Skin epidermis (tissue), 12 donors: Measurements from ENCODE around the gene TMEM243.
A peak's percentile ranks its signal among the peaks of the same experiment; 100 is the strongest.
"Not testable (repeated sequence)": the region's sequence is repeated elsewhere in the genome, so short reads cannot be mapped to it uniquely, and the experiment has no call there.

ENCODE experiments used
- H3K27ac ChIP-seq, 21 experiments: fragments of 200-600 bp; sonication (generic) in 11 of 21; one replicate each; pipeline ENCODE4 v1.5.0; 2020; ENCODE audit warnings: mild to moderate bottlenecking in 3 of 21, inconsistent platforms in 2 of 21, moderate library complexity in 2 of 21
- H3K4me3 ChIP-seq, 7 experiments: fragments of 200-600 bp; sonication (generic) in 2 of 7; one replicate each; pipeline ENCODE4 v1.5.0; 2020; ENCODE audit warnings: inconsistent platforms in 2 of 7, mild to moderate bottlenecking in 2 of 7, moderate library complexity in 1 of 7

The TMEM243 gene

DNA sequence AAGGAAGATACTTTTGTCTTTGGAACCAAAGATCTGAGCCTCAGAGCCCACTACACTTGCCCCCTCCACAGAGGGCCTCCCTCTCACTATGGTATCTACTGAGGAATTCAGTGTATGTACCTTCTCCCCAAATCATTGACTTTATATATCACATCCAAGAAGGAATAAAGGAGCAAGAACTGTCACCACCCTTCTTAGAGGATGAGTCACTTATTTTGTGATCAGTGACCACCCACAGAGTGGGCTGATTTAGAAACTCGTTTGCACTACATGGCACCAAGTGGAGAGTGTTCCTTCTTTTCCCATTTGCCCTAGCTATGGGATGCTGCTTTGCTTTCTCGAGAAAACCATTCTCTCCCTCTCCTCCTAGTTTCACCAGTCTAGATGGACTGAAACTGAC is 5.7 kb downstream of the TMEM243 start:
- Histone ChIP-seq H3K27ac (peak overlapping the region in 2 of 21 experiments; percentile 4 to 9), H3K4me3 (no peak overlapping the region)

DNA sequence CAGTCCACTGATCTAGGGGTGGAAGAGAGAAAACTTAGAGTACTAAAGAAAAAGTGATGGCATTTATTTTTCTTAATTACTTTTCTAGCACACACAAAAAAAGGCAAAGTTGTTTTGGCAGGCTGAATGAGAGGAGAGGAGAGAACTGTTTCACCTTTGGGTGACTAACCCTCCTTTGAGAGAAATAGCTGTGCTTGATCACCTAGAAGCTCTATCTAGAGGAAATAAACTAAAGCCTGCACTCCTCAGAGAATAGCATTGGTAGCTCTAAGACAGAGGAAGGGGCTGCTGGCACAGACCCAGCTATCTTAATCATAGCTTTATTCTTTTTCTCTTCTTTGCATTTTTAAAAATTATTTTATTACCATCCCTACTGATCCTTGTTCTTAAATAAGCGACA is 6.3 kb downstream of the TMEM243 start:
- H3K4me3 ChIP-seq, result no peak overlapping the region

GRCh38 chr7:87212498-87212897 is 7.0 kb downstream of the TMEM243 start:
- Histone ChIP-seq H3K4me3 (no peak overlapping the region), H3K27ac (peak overlapping the region in 3 of 21 experiments; percentile 5 to 69 (median 8))

More for the DNA sequence above, 6.3 kb downstream of the TMEM243 start:
- peak overlapping the region in 3 of 21 experiments; percentile 8 to 69 (median 9) for H3K27ac ChIP-seq

DNA sequence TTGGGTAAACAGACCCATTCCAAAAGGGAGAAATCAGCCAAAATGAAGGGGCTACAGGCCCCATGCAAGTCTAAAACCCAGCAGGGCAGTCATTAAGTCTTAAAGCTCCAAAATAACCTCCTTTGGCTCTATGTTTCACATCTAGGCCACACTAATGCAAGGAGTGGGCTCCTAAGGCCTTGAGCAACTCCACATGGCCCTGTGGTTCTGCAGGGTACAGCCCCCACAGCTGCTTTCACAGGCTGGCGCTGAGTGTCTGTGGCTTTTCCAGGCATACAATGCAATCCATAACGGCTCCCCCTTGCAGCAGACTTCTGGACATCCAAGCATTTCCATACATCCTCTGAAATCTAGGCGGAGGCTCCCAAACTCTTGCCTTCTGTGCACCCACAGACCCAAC is 9.0 kb downstream of the TMEM243 start:
- Histone ChIP-seq H3K4me3 (no peak overlapping the region), H3K27ac (no peak overlapping the region)

DNA sequence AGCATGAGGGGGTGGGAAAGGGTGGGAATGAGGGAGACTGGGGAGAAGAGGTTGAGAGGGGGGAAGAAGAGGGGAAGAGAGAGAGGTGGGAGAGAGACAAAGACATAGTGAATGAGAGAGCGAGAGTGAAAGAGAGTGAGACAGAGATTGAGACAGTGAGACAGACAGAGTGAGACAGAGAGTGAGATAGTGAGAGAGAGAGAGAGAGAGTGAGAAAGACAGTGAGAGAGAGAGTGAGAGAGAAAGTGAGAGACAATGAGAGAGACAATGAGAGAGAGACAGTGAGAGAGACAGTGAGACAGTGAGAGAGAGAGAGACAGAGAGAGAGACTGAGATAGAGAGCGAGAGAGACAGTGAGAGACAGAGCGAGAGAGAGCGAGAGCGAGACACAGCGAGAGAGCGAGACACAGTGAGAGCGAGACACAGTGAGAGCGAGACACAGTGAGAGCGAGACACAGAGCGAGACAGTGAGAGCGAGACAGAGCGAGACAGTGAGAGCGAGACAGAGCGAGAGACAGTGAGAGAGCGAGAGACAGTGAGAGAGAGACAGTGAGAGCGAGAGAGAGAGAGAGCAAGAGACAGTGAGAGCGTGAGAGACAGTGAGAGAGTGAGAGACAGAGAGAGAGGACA is 10.1 kb downstream of the TMEM243 start:
- H3K4me3 ChIP-seq, result no peak overlapping the region
- H3K27ac ChIP-seq, result no peak overlapping the region

DNA sequence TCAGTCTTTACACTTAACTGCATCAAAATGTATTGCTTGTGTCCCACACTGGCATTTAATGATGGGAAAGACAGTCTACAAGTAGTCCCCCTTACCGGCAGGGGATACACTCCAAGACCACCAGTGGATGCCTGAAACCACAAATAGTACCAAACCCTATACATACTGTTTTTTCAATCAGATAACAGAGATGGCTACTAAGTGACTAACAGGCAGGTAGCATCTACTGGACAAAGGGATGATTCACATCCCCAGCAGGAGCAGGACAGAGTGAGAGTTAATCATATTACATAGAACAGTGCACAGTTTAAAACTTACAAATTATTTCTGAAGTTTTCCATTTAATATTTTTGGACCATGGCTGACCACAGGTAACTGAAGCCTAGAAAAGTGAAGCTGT is 13.2 kb downstream of the TMEM243 start:
- H3K4me3 ChIP-seq, result no peak overlapping the region
- H3K27ac ChIP-seq, result no peak overlapping the region

DNA sequence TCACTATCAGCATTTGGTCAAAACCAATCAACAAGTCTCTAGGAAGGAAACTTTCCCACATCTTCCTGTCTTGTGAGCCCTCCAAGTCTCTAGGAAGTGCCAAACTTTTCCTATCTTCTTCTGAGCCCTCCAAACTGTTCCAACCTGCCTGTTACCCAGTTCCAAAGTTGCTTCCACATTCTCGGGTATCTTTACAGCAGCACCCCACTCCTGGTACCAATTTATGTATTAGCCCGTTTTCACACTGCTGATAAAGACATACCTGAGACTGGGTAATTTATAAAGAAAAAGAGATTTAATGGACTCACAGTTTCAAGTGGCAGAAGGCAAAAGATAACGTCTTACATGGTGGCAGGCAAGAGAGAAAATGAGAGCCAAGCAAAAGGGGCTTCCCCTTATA is 13.8 kb downstream of the TMEM243 start:
- H3K4me3 ChIP-seq, H3K27ac ChIP-seq: not testable (repeated sequence)

DNA sequence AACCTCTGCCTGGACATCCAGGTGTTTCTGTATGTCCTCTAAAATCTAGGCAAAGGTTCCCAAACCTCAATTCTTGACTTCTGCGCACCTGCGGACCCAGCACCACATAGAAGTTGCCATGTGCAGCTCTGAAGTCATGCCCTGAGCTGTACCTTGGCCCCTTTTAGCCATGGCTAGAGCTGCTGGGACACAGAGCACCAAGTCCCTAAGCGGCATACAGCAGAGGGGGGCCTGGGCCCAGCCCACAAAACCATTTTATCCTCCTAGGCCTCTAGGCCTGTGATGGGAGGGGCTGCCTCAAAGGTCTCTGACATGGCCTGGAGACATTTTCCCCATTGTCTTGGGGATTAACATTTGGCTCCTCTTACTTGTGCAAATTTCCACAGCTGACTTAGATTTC is 14.6 kb downstream of the TMEM243 start:
- Histone ChIP-seq H3K4me3 (no peak overlapping the region), H3K27ac (no peak overlapping the region)

- not testable (repeated sequence) for H3K4me3 ChIP-seq, H3K27ac ChIP-seq
Measured at GRCh38 chr7:87203929-87204328, 15.6 kb downstream of the TMEM243 start.

DNA sequence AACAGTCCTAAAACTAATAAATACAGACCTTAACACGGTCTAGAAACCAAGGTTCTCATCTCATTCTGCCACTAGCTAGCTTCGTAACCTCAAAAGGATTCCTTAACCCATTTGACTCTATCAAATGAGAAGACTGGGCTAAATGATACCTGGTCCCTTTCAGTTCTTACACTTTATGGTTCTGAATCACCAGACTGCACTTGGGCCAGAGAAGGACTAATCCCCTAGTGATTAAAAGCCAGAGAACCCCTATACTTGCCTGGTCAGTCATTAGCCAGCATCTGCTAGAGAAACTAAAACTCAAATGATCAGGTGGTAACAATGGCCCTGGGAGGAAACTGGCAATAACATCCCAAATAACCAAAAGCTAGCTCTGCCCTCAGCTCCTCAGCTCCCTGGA is 16.8 kb downstream of the TMEM243 start:
- no peak overlapping the region for H3K27ac ChIP-seq
- no peak overlapping the region for H3K4me3 ChIP-seq

DNA sequence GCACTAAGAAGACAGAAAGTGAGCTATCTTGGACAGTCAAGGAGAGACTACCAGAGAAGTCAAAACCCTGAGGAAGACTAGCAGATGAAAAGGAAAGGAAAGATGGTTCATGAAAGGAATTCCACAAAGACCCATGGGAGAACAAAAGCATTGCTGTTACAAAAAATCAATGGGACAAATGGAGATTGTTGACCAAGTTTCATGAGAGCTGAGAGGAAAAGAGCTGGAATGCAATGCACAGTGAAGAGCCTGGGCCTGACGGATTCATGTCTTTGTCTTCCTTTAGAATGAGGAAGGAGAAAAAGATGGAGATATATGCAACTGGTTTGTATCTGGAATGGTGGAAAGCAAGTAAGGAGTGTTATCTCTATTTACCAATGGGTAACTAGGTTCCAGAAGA is 17.3 kb downstream of the TMEM243 start:
- Histone ChIP-seq H3K4me3 (no peak overlapping the region), H3K27ac (no peak overlapping the region)

DNA sequence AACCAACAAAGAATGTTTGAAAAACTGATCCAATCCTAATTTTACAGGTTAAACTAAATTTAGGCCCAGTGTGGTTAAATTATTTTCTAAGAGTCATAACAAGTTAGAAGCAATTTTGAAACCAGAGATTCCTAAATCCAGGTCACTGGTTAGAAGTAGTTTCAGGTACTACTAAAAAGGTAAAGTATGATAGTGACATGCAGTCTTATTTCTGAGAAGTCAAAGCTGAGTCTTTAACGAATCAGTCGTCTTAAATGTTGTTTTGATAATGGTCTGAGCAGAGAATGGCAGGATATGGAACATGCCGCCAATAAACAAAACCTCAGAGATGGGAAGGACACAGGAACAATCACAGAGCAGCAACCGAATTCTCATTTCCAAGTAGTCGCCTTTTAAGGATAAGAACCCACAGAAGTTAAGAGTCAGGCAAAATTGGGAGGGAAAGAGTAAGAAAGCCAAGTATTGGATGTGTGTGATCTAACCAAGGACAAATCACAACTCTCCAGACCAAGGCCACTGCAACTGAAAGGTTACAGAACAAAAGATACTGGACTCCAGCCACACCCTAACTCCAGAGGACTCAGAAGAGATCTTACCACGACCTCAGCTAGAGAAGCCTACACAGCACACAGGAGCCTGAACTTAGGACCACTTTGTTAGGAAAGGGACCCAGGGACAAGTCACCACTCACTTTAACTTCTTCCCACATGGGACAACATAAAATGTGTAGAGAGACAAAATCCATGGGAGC is 19.7 kb downstream of the TMEM243 start:
- Histone ChIP-seq H3K4me3 (no peak overlapping the region), H3K27ac (peak overlapping the region in 2 of 21 experiments; percentile 5 to 21)

GRCh38 chr7:87199241-87199640 is 20.3 kb downstream of the TMEM243 start:
- H3K4me3 ChIP-seq, result no peak overlapping the region
- peak overlapping the region in 1 of 21 experiments; percentile 5 for H3K27ac ChIP-seq

GRCh38 chr7:87193912-87194311 is 25.6 kb downstream of the TMEM243 start:
- H3K27ac ChIP-seq, result no peak overlapping the region

DNA sequence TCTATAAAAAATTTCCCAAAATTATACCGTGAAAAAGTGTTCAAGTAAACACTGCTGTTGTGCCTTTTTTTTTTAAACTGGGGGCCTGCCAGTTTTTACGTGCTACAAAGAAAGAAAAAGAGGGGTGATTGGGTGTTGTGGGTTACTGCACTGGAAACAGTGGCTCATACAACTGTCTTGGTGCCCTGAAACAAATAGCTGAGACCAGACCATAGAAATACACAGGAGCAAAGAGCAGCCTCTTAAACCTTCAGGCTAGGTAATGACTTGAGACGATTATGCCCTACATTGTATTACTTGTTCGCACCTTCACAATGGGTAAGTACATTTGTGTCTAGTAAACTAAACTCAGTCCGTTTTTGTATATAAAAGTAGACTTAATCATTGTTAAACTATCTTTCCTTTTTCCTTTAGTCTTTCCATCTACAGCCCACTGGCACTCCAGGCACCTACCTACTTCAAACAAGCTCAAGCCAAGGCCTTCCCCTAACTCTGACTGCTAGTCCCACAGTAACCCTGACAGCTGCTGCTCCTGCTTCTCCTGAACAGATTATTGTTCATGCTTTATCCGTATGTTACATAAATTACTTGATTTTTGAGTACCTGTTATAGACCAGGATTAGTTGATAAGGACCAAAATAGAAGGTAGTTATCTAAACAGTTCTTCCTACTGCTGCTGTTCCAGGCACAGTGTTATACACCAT is 26.6 kb downstream of the TMEM243 start:
- Histone ChIP-seq H3K27ac (no peak overlapping the region), H3K4me3 (no peak overlapping the region)

More at GRCh38 chr7:87193912-87194311, 25.6 kb downstream of the TMEM243 start:
- H3K4me3 ChIP-seq, result no peak overlapping the region

GRCh38 chr7:87190783-87191182 is 28.7 kb downstream of the TMEM243 start:
- Histone ChIP-seq H3K27ac (no peak overlapping the region), H3K4me3 (no peak overlapping the region)

- Histone ChIP-seq H3K4me3 (no peak overlapping the region), H3K27ac (no peak overlapping the region)
Measured at GRCh38 chr7:87188930-87189329, 30.6 kb downstream of the TMEM243 start.

GRCh38 chr7:87187120-87187519 is 32.4 kb downstream of the TMEM243 start:
- Histone ChIP-seq H3K4me3 (no peak overlapping the region), H3K27ac (no peak overlapping the region)

GRCh38 chr7:87179180-87179579 is 40.4 kb downstream of the TMEM243 start:
- H3K27ac ChIP-seq, result no peak overlapping the region
- H3K4me3 ChIP-seq, result no peak overlapping the region

DNA sequence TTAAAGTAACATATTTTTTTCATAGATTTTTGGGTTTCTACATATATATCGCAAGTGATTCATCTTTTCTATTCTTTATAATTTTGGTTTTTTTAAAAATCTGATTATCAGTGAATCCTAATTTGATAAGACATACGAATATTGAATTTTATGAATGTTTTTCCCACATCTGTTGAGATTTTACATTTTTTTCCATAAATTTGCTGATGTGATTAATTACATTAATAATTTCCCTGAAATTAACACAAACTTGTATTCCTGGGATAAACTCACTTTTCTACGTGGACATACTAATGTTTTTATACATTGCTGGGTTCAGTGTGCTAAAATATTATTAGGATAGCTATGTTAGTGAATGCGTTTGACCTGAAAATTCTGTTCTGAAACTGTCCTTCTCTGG is 41.2 kb downstream of the TMEM243 start:
- Histone ChIP-seq H3K4me3 (no peak overlapping the region), H3K27ac (no peak overlapping the region)

- no peak overlapping the region for H3K27ac ChIP-seq
- no peak overlapping the region for H3K4me3 ChIP-seq
Measured at GRCh38 chr7:87173471-87173870, 46.1 kb downstream of the TMEM243 start.
